ENCODE measurements around the gene SAMSN1. TPM values are rescaled to one million over a fixed set of nuclear protein-coding genes. Genes with fewer than 3 reads are reported as not detected.

Gene SAMSN1
- total RNA-seq, 1 experiment from 2014 or later = 2.8 TPM

DNA sequence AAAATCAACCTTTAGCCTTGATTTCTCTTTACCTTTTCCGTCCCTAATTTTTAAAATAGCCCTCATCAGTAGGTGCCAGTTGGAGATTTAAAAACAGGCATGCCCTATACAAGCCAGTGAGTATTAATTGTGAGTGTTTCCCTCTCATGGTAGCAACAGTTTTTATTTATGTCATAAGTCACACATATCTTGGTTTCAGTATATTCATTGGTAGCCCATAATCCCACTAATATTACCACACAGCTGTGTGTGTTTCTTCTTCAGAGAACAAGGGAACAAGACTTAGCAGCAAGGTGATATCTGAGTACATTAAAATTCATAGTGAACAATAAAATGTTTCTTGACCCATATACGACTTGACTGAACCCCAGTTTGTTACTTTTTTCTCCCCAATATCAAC, 94.6 kb downstream of the SAMSN1 start:
- no peak overlapping the region for H3K18ac ChIP-seq (ENCODE audit: insufficient read length, low read depth, low read length)
- no peak overlapping the region for H3K4me2 ChIP-seq (ENCODE audit: insufficient read depth, insufficient read length, low read length)
- no peak overlapping the region for H3T11ph ChIP-seq (ENCODE audit: low read length)
- no peak overlapping the region for H3K56ac ChIP-seq (ENCODE audit: insufficient read length, low read depth, low read length)
- H3K9me3 ChIP-seq (ENCODE audit: control insufficient read depth, low read depth, low read length) = no peaks in the 10 kb centered on the region
- no CpG with 5 or more reads among the region's 2 CpGs for WGBS (ENCODE audit: extremely low coverage, insufficient read length, low lambda C conversion rate)
- H3K23me2 ChIP-seq (ENCODE audit: insufficient read length, low read depth, low read length, poor library complexity, severe bottlenecking) = no peaks in the 10 kb centered on the region
- no peak overlapping the region for H3K4me3 Mint-ChIP-seq
- no peak overlapping the region for H4K91ac ChIP-seq (ENCODE audit: insufficient read length, low read depth, low read length)
- no peak overlapping the region for H2BK20ac ChIP-seq (ENCODE audit: low read depth, low read length, poor library complexity, severe bottlenecking)
- H4K5ac ChIP-seq (ENCODE audit: insufficient read length, low read depth, low read length) = no peak overlapping the region
- no peak overlapping the region for H4K8ac ChIP-seq (replicated peaks; ENCODE audit: insufficient read length, low read depth, low read length)
- no peaks in the 10 kb centered on the region for H3K27me3 ChIP-seq (ENCODE audit: insufficient read depth, low read length)
- no peak overlapping the region for H2BK12ac ChIP-seq (ENCODE audit: insufficient read length, low read depth, low read length)
- no peak for DNase-seq
- H3K14ac ChIP-seq (ENCODE audit: insufficient read depth, low read length) = no peak overlapping the region
- no peaks in the 10 kb centered on the region; a peak in 2 of 7 replicates for H3K36me3 Mint-ChIP-seq (ENCODE audit: insufficient read depth in 1 of 3, low read depth in 3 of 3)
- TF ChIP-seq, protein P1, sequence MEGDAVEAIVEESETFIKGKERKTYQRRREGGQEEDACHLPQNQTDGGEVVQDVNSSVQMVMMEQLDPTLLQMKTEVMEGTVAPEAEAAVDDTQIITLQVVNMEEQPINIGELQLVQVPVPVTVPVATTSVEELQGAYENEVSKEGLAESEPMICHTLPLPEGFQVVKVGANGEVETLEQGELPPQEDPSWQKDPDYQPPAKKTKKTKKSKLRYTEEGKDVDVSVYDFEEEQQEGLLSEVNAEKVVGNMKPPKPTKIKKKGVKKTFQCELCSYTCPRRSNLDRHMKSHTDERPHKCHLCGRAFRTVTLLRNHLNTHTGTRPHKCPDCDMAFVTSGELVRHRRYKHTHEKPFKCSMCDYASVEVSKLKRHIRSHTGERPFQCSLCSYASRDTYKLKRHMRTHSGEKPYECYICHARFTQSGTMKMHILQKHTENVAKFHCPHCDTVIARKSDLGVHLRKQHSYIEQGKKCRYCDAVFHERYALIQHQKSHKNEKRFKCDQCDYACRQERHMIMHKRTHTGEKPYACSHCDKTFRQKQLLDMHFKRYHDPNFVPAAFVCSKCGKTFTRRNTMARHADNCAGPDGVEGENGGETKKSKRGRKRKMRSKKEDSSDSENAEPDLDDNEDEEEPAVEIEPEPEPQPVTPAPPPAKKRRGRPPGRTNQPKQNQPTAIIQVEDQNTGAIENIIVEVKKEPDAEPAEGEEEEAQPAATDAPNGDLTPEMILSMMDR (conservative IDR thresholded peaks at IDR 0.05) = no peak
- H3K4ac ChIP-seq (ENCODE audit: low read depth, low read length) = no peak overlapping the region
- H3K4me1 Mint-ChIP-seq = peaks cover 6 to 12% of the 10 kb centered on the region in 2 experiments
- no peaks in the 10 kb centered on the region for H4K20me1 ChIP-seq (ENCODE audit: control insufficient read depth, insufficient read depth, insufficient read length)
- no peaks in the 10 kb centered on the region for H3K79me2 ChIP-seq (ENCODE audit: insufficient read depth, low read length)
- H3K9ac ChIP-seq (ENCODE audit: extremely low read depth, insufficient read length, low read length) = no peak overlapping the region
- H3K4me1 ChIP-seq (ENCODE audit: insufficient read depth, low read length) = no peaks in the 10 kb centered on the region
- H2BK120ac ChIP-seq (ENCODE audit: low read depth, low read length, poor library complexity, severe bottlenecking) = no peak overlapping the region
- no peaks in the 10 kb centered on the region; a peak in 1 of 5 replicates for H3K9me3 Mint-ChIP-seq
- H3K27ac Mint-ChIP-seq = no peak overlapping the region
- no peak overlapping the region for H2AFZ ChIP-seq (ENCODE audit: low read length)
- no peak overlapping the region for H2AK5ac ChIP-seq (ENCODE audit: insufficient read length, low read length)
- no peak overlapping the region for H2BK15ac ChIP-seq (ENCODE audit: low read depth, low read length)
- H3K79me1 ChIP-seq (ENCODE audit: insufficient read depth, low read depth, low read length, poor library complexity, severe bottlenecking) = no peaks in the 10 kb centered on the region
- H3K27me3 Mint-ChIP-seq (ENCODE audit: low read depth) = no peaks in the 10 kb centered on the region
- H3K23ac ChIP-seq (ENCODE audit: insufficient read length, low read depth, low read length) = no peak overlapping the region
- H2BK5ac ChIP-seq (ENCODE audit: insufficient read length, low read length) = no peak overlapping the region
- H3K27ac ChIP-seq (ENCODE audit: insufficient read length, low read depth, low read length) = no peak overlapping the region

Data from H9 (cell line).